GM18499 (cell line): ENCODE data around the gene AFP.

ENCODE experiments used
- ATAC-seq: cut with Tn5 transposase; IDR thresholded peaks from one replicate; pipeline ENCODE4 v1.9.1; 2021; ENCODE audit warnings: moderate number of reproducible peaks; ENCODE audit not compliant: insufficient read depth, unreplicated experiment

Gene AFP

GRCh38 chr4:73454920-73455319 lies 18.9 kb downstream of the AFP start:
- ATAC-seq = no peak

- ATAC-seq = no peak
Measured at GRCh38 chr4:73456177-73457022, 20.4 kb downstream of the AFP start.

GRCh38 chr4:73458184-73459047 lies 22.4 kb downstream of the AFP start:
- ATAC-seq = no peak

- ATAC-seq = no peak
Measured at GRCh38 chr4:73459048-73459421, 23.0 kb downstream of the AFP start.

- ATAC-seq = no peak
Measured at GRCh38 chr4:73460913-73461522, 25.0 kb downstream of the AFP start.

GRCh38 chr4:73468170-73468569 lies 32.1 kb downstream of the AFP start:
- no peak for ATAC-seq

- no peak for ATAC-seq
Measured at GRCh38 chr4:73470728-73471127, 34.7 kb downstream of the AFP start.

GRCh38 chr4:73477176-73477575 lies 41.2 kb downstream of the AFP start:
- ATAC-seq = no peak

- ATAC-seq = no peak
Measured at GRCh38 chr4:73479323-73479722, 43.3 kb downstream of the AFP start.

GRCh38 chr4:73481358-73481757 lies 45.3 kb downstream of the AFP start, which contains the start of gene AFM:
TSS of gene AFM (plus strand) at chr4:73481745. CDS start at chr4:73481776, 31 bp downstream.
- ATAC-seq = no peak

GRCh38 chr4:73485085-73485484 lies 49.1 kb downstream of the AFP start:
- no peak for ATAC-seq

- no peak for ATAC-seq
Measured at GRCh38 chr4:73485596-73485995, 49.6 kb downstream of the AFP start.

GRCh38 chr4:73486497-73486896 lies 50.5 kb downstream of the AFP start:
- no peak for ATAC-seq

- no peak for ATAC-seq
Measured at GRCh38 chr4:73487233-73487632, 51.2 kb downstream of the AFP start.

GRCh38 chr4:73499996-73500765 lies 64.2 kb downstream of the AFP start:
- no peak for ATAC-seq

GRCh38 chr4:73501664-73502265 lies 65.7 kb downstream of the AFP start:
- no peak for ATAC-seq

- ATAC-seq = no peak
Measured at GRCh38 chr4:73505567-73505966, 69.5 kb downstream of the AFP start.
